Keratinocyte (primary cell): ENCODE measurements around the gene OSBPL5. TPM values are rescaled to one million over a fixed set of nuclear protein-coding genes. Genes with fewer than 3 reads are reported as not detected.
A peak's percentile ranks its signal among the peaks of the same experiment; 100 is the strongest.

Source experiments
- DNase-seq: peaks from one replicate; pipeline ENCODE4 v3.0.0-alpha.2; 2011; ENCODE audit warnings: low read depth, missing footprints, low spot score
- FAIRE-seq: peaks from 2 replicates; lab custom pipeline; 2011; peaks lifted over from hg19 to GRCh38; lab: Jason Lieb, UNC
- H2AFZ ChIP-seq: 2 replicates; pipeline ENCODE4 v1.6.0; 2012; ENCODE audit warnings: low read length, control low read depth, inconsistent platforms; ENCODE audit not compliant: control insufficient read depth
- H3K27ac ChIP-seq: 2 replicates; pipeline ENCODE4 v1.5.1; 2011; ENCODE audit warnings: low read length; ENCODE audit not compliant: control insufficient read depth, insufficient read depth
- H3K27me3 ChIP-seq: 3 replicates; pipeline ENCODE4 v1.6.0; 2011; ENCODE audit warnings: low read length; ENCODE audit not compliant: control insufficient read depth, insufficient read depth; ENCODE audit errors: extremely low read depth
- H3K36me3 ChIP-seq, 2 experiments: 2 replicates in 1 of 2; 3 replicates in 1 of 2; pipeline ENCODE4 v1.5.1; 2011; ENCODE audit warnings: low read length in 2 of 2, mild to moderate bottlenecking in 1 of 2; ENCODE audit not compliant: control insufficient read depth in 2 of 2, insufficient read depth in 2 of 2; ENCODE audit errors: extremely low read depth in 1 of 2
- H3K4me1 ChIP-seq: 3 replicates; pipeline ENCODE4 v1.5.1; 2011; ENCODE audit warnings: low read length; ENCODE audit not compliant: control insufficient read depth, insufficient read depth; ENCODE audit errors: extremely low read depth
- H3K4me2 ChIP-seq: 3 replicates; pipeline ENCODE4 v1.6.0; 2011; ENCODE audit warnings: low read depth, low read length; ENCODE audit not compliant: control insufficient read depth, insufficient read depth; ENCODE audit errors: extremely low read depth
- H3K4me3 ChIP-seq, 3 experiments: fragments of 200-600 bp in 1 of 3; sonication (generic) in 1 of 3; 2 replicates in 2 of 3; 3 replicates in 1 of 3; pipeline ENCODE4 v1.5.1; 2011 to 2016; ENCODE audit warnings: low read length in 3 of 3, mild to moderate bottlenecking in 3 of 3, control low read depth in 2 of 3, inconsistent platforms in 1 of 3, low read depth in 1 of 3, mixed read lengths in 1 of 3, mixed run types in 1 of 3, moderate library complexity in 1 of 3; ENCODE audit not compliant: control insufficient read depth in 2 of 3, insufficient read depth in 2 of 3; ENCODE audit errors: extremely low read depth in 1 of 3
- H3K79me2 ChIP-seq: 2 replicates; pipeline ENCODE4 v1.6.0; 2012; ENCODE audit warnings: low read length; ENCODE audit not compliant: control insufficient read depth, insufficient read depth
- H3K9ac ChIP-seq: 3 replicates; pipeline ENCODE4 v1.6.0; 2011; ENCODE audit warnings: low read length; ENCODE audit not compliant: control insufficient read depth, insufficient read depth; ENCODE audit errors: extremely low read depth
- H3K9me1 ChIP-seq: 3 replicates; pipeline ENCODE4 v1.6.0; 2011; ENCODE audit warnings: low read length; ENCODE audit not compliant: control insufficient read depth, insufficient read depth; ENCODE audit errors: extremely low read depth
- H3K9me3 ChIP-seq: 2 replicates; pipeline ENCODE4 v1.5.1; 2012; ENCODE audit warnings: low read depth, low read length; ENCODE audit not compliant: control insufficient read depth
- H4K20me1 ChIP-seq: 3 replicates; pipeline ENCODE4 v1.6.0; 2011; ENCODE audit warnings: low read length; ENCODE audit not compliant: control insufficient read depth, insufficient read depth; ENCODE audit errors: extremely low read depth
- EZH2 ChIP-seq: IDR thresholded peaks from one replicate; pipeline ENCODE4 v1.6.1; 2012; ENCODE audit warnings: inconsistent platforms, mild to moderate bottlenecking, low read length, moderate library complexity
- dilution Hi-C: fragments of 300-500 bp; cut with MboI; formaldehyde crosslinking; loops from one replicate; pipeline ENCODE4 v1.7.0; 2020; ENCODE audit warnings: low sequenced_read_pairs; ENCODE audit not compliant: extremely low pct_ligation_motif_present
- polyA plus RNA-seq, 5 experiments: library from polyadenylated mRNA; depleted of rRNA in 3 of 5; stranded (reverse) in 3 of 5; stranded (forward) in 1 of 5; unstranded in 1 of 5; fragments of >200 nt; gene quantifications; 1 replicate in 1 of 5; 2 replicates in 3 of 5; 3 replicates in 1 of 5; pipeline versions ENCODE4 v1.2.1 to v1.2.3, GENCODE V29; 2011 to 2012; ENCODE audit warnings: missing spikeins in 2 of 5, low read depth in 1 of 5, low replicate concordance in 1 of 5
- TF ChIP-seq, protein P1 (sequence below), 3 experiments: IDR thresholded peaks in 1 of 3; conservative IDR thresholded peaks in 1 of 3; optimal IDR thresholded peaks in 1 of 3; 2 replicates in 2 of 3; 3 replicates in 1 of 3; pipeline versions ENCODE3 to v1.5.1; 2011; ENCODE audit warnings: low read length in 3 of 3, mild to moderate bottlenecking in 3 of 3, moderate library complexity in 2 of 3, control low read depth in 1 of 3, inconsistent platforms in 1 of 3; ENCODE audit not compliant: insufficient read depth in 2 of 3; ENCODE audit errors: extremely low read depth in 1 of 3

The OSBPL5 gene
- polyA plus RNA-seq, 1 donor (not counting 4 experiments of a cell fraction or from before 2014, with no cell fraction given), result 3.0 TPM

DNA sequence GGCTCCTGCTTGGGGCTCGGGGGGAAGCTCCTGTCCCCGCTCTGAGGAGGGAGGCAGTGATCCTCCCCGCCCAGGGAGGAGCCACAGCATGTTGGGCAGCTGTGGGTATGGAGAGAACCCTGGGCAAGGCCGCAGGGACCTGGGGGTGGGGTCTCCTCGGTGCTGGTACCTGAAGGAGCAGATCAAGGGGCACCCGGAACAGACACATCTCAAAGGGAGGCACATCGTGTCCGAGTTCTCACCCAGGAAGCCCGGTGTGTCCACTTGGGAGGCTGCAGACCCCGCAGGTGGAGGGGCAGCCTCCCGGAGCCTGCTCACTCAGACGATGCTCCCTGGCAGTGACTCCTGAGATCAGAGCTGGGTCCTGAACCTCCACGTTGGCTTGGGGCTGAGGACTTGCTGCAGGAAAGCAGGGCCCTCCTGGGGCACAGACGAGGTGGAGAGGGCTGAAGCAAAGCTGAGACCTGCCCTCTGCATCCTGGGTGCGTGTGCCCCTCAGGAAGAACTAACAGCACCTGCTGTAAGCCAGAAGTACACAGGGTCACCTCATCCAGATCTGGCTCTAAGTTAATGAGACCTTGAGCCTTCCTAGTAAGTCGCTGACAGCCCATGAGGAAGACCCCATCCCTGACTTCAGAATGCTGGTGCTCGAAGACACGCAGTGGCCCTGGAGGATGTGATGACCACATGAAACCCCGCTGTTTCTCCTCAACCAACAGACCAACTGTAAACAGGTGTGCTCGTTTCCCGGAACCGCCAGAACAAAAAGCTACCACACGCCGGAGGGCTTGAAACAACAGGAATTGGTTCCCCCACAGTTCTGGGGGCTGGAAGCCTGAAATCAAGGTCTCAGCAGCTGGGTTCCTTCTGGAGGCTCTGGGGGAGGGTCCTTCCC lies 5.9 kb upstream of the OSBPL5 start:
- H3K4me1 ChIP-seq, result peaks cover 13% of the 10 kb centered on the region
- peaks cover under 1% of the 10 kb centered on the region for H3K9me3 ChIP-seq
- FAIRE-seq (no peak), DNase-seq (no peak)
- H3K9ac ChIP-seq, result no peak overlapping the region
- no peak for TF ChIP-seq EZH2
- TF ChIP-seq, protein P1, sequence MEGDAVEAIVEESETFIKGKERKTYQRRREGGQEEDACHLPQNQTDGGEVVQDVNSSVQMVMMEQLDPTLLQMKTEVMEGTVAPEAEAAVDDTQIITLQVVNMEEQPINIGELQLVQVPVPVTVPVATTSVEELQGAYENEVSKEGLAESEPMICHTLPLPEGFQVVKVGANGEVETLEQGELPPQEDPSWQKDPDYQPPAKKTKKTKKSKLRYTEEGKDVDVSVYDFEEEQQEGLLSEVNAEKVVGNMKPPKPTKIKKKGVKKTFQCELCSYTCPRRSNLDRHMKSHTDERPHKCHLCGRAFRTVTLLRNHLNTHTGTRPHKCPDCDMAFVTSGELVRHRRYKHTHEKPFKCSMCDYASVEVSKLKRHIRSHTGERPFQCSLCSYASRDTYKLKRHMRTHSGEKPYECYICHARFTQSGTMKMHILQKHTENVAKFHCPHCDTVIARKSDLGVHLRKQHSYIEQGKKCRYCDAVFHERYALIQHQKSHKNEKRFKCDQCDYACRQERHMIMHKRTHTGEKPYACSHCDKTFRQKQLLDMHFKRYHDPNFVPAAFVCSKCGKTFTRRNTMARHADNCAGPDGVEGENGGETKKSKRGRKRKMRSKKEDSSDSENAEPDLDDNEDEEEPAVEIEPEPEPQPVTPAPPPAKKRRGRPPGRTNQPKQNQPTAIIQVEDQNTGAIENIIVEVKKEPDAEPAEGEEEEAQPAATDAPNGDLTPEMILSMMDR (optimal IDR thresholded peaks at IDR 0.05 in 1 of 3, IDR thresholded peaks at IDR 0.05 in 1 of 3, conservative IDR thresholded peaks at IDR 0.05 in 1 of 3; ENCODE audit: extremely low read depth in 1 of 3, insufficient read depth in 2 of 3, low read length in 3 of 3), result no peak
- H3K4me3 ChIP-seq, result no peak overlapping the region
- H3K9me1 ChIP-seq, result no peaks in the 10 kb centered on the region
- H4K20me1 ChIP-seq, result no peaks in the 10 kb centered on the region
- H3K36me3 ChIP-seq, result no peaks in the 10 kb centered on the region
- dilution Hi-C loops, result no loop called here
- H3K4me2 ChIP-seq, result no peak overlapping the region
- H3K27ac ChIP-seq, result no peak overlapping the region
- no peaks in the 10 kb centered on the region for H3K79me2 ChIP-seq
- peaks cover 53% of the 10 kb centered on the region for H3K27me3 ChIP-seq
- H2AFZ ChIP-seq, result no peak overlapping the region

DNA sequence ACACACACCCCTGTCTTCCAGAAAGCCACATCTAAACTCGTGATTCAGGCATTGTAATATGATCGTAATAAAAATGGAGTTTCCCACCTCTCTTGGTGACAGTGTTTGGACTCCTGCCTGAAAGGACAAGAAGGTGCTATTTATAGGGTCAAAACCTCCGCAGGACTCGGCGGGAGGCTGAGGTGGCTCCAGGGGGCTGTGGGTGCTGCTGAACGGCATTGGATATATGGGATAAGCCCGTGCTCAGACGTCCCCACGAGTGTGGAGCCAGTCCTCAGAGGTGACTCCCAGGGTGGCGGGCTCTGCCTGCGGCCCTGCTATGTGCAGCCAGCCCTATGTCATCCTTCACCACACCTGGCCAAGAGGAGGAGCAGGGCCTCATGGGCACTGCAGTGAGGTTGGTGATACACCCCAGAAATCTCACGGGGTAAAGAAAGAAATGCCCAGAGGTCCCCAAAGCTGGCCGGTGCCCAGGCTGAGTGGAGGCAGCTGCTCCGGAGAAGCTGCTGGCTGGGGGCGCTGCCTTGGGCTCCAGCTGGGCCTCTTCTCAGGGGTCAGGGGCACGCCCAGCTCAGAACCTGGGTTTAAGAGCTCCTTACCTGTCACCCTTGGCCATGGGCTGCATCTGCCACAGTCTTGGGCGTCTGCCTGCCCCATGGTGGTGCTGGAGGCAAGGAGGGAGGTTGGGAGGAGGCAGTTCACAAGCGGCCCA lies 5.1 kb upstream of the OSBPL5 start:
- Histone ChIP-seq H2AFZ (no peak overlapping the region), H3K27ac (no peak overlapping the region)

More for the DNA sequence above, 5.1 kb upstream of the OSBPL5 start:
- Histone ChIP-seq H3K36me3 (no peaks in the 10 kb centered on the region), H3K9me3 (no peaks in the 10 kb centered on the region), H3K4me3 (no peak overlapping the region), H3K79me2 (no peaks in the 10 kb centered on the region), H3K4me1 (peaks cover 13% of the 10 kb centered on the region), H4K20me1 (no peaks in the 10 kb centered on the region), H3K9ac (no peak overlapping the region), H3K9me1 (no peaks in the 10 kb centered on the region), H3K4me2 (peak overlapping the region; percentile 77), H3K27me3 (peaks cover 58% of the 10 kb centered on the region)
- DNase-seq (no peak), FAIRE-seq (no peak)
- no peak for TF ChIP-seq EZH2
- TF ChIP-seq, protein P1 (optimal IDR thresholded peaks at IDR 0.05 in 1 of 3, IDR thresholded peaks at IDR 0.05 in 1 of 3, conservative IDR thresholded peaks at IDR 0.05 in 1 of 3; ENCODE audit: extremely low read depth in 1 of 3, insufficient read depth in 2 of 3, low read length in 3 of 3), result no peak
- dilution Hi-C loops, result no loop called here
